Measurements from ENCODE around the gene LMOD1. TPM values are rescaled to one million over a fixed set of nuclear protein-coding genes. Genes with fewer than 3 reads are reported as not detected.

LMOD1 gene
- total RNA-seq, 1 donor from 2014 or later = 0.37 TPM

Small RNA genes within 50 kb of the gene (microRNA-seq; reads per million reads assigned to microRNA genes)
- gene MIR6739 = not detected

Small RNA genes within 50 kb of the gene (small RNA-seq; reads per million reads assigned to genes)
- not detected for gene MIR6739
- not detected for gene RF00156

Other genes starting within 250 kb of the LMOD1 start
- gene IPO9, start 117.4 kb downstream of the LMOD1 start, total RNA-seq (ENCODE audit: low replicate concordance) = 63.2 and 71.2 TPM in 2 replicates
- 3.0 and 9.9 TPM in 2 replicates for gene SHISA4, start 57.6 kb downstream of the LMOD1 start, total RNA-seq (ENCODE audit: low replicate concordance)
- 34.5 and 50.5 TPM in 2 replicates for gene TIMM17A, start 9.0 kb upstream of the LMOD1 start, total RNA-seq (ENCODE audit: low replicate concordance)
- 48.7 and 70.3 TPM in 2 replicates for gene RNPEP, start 36.1 kb upstream of the LMOD1 start, total RNA-seq (ENCODE audit: low replicate concordance)
- gene ELF3, start 64.0 kb upstream of the LMOD1 start, total RNA-seq (ENCODE audit: low replicate concordance) = 2.7 and 6.9 TPM in 2 replicates
- gene GPR37L1, start 176.4 kb upstream of the LMOD1 start, total RNA-seq (ENCODE audit: low replicate concordance) = 0.06 TPM in 1 of 2 replicates, not detected in the other
- 13.3 and 29.6 TPM in 2 replicates for gene ARL8A, start 198.2 kb upstream of the LMOD1 start, total RNA-seq (ENCODE audit: low replicate concordance)
- not detected in 2 replicates for gene PTPN7, start 214.1 kb upstream of the LMOD1 start, total RNA-seq (ENCODE audit: low replicate concordance)
- gene LGR6, start 247.3 kb upstream of the LMOD1 start, total RNA-seq (ENCODE audit: low replicate concordance) = 0.25 TPM in 1 of 2 replicates, not detected in the other